ENCODE results near the gene FER. TPM values are rescaled to one million over a fixed set of nuclear protein-coding genes. Genes with fewer than 3 reads are reported as not detected.

Gene FER
- total RNA-seq, 1 donor from 2014 or later: 11.8 TPM

DNA sequence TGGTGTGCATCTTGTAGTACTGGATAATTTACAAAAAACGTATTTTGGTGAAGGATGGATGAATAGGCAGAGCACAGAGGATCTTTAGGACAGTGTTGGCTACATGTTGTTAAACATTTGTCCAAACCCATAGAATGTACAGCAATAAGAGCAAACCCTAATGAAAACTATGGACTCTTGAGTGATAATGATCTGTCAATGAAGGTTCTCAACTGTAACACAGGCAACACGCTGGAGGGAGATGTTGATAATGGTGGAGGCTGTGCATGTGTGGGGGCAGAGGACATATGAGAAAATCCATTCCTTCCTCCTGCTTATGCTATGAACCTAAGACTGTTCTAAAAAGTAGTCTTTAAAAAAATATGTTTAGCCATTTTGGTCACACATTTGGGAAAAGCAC is 194.0 kb downstream of the FER start:
- intact Hi-C loops (cut with DNase I): no loop called here
- no peaks in the 10 kb centered on the region for H3K4me1 ChIP-seq
- no peak overlapping the region for H3K27ac ChIP-seq
- no peak for TF ChIP-seq CTCF (IDR thresholded peaks at IDR 0.05)
- no peaks in the 10 kb centered on the region for H3K9me3 ChIP-seq
- H3K27me3 ChIP-seq: no peaks in the 10 kb centered on the region
- no peak overlapping the region for H3K4me3 ChIP-seq
- H3K36me3 ChIP-seq: no peaks in the 10 kb centered on the region
- no peak for DNase-seq (ENCODE audit: low spot score in 2 of 2)

GRCh38 chr5:108942701-108943100 is 195.0 kb downstream of the FER start:
- TF ChIP-seq CTCF (IDR thresholded peaks at IDR 0.05): no peak
- H3K4me3 ChIP-seq: no peak overlapping the region
- intact Hi-C loops (cut with DNase I): no loop called here
- no peaks in the 10 kb centered on the region for H3K4me1 ChIP-seq
- no peak for DNase-seq (ENCODE audit: low spot score in 2 of 2)
- H3K27me3 ChIP-seq: no peaks in the 10 kb centered on the region
- no peak overlapping the region for H3K27ac ChIP-seq
- no peaks in the 10 kb centered on the region for H3K36me3 ChIP-seq
- no peaks in the 10 kb centered on the region for H3K9me3 ChIP-seq

DNA sequence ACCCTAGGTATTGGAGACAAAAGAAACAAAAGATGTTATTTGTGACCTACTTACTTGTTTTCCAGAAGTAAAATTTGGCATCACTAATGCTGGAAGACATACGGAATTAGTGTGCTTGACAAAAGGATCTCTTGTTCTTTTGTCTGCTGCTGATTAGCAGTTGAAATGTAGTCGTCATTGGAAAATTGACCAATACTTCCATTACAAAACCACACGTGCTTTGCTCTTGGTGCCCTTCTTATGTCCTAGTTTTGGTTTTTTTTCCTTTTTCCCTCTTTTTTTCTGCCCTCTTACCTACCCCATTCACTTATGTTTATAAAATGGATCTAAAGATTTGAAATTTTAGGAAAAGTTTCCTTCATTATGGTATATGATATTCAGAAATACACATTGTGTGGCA is 197.4 kb downstream of the FER start:
- no peak for DNase-seq (ENCODE audit: low spot score in 2 of 2)
- no peak overlapping the region for H3K27ac ChIP-seq
- H3K4me3 ChIP-seq: no peak overlapping the region
- no peaks in the 10 kb centered on the region for H3K36me3 ChIP-seq
- H3K4me1 ChIP-seq: no peaks in the 10 kb centered on the region
- H3K9me3 ChIP-seq: no peaks in the 10 kb centered on the region
- intact Hi-C loops (cut with DNase I): no loop called here
- H3K27me3 ChIP-seq: no peaks in the 10 kb centered on the region
- TF ChIP-seq CTCF (IDR thresholded peaks at IDR 0.05): no peak

GRCh38 chr5:108946008-108946407 is 198.3 kb downstream of the FER start:
- Histone ChIP-seq H3K9me3 (no peaks in the 10 kb centered on the region), H3K4me3 (no peak overlapping the region), H3K27me3 (no peaks in the 10 kb centered on the region), H3K27ac (no peak overlapping the region), H3K36me3 (no peaks in the 10 kb centered on the region), H3K4me1 (no peaks in the 10 kb centered on the region)
- intact Hi-C loops (cut with DNase I): no loop called here
- no peak for DNase-seq (ENCODE audit: low spot score in 2 of 2)
- no peak for TF ChIP-seq CTCF (IDR thresholded peaks at IDR 0.05)

DNA sequence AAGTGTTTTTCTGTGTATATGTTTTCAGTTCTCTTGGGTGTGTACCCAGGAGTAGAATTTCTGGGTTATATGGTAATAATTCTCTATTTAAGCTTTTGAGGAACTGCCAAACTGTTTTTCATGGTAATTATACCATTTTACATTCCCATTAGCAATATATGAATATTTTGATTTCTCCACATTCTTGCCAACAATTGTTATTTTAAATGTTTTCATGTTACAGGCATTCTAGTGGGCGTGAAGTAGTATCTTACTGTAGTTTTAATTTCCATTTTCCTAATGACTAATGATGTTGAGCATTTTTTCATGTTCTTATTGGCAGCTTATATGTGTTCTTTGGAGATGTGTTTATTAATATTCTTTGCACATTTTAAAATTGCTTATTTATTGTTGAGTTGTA is 199.5 kb downstream of the FER start:
- intact Hi-C loops (cut with DNase I): no loop called here
- H3K27ac ChIP-seq: no peak overlapping the region
- no peaks in the 10 kb centered on the region for H3K4me1 ChIP-seq
- H3K27me3 ChIP-seq: no peaks in the 10 kb centered on the region
- H3K4me3 ChIP-seq: no peak overlapping the region
- H3K36me3 ChIP-seq: no peaks in the 10 kb centered on the region
- no peak for TF ChIP-seq CTCF (IDR thresholded peaks at IDR 0.05)
- no peak for DNase-seq (ENCODE audit: low spot score in 2 of 2)
- no peaks in the 10 kb centered on the region for H3K9me3 ChIP-seq

DNA sequence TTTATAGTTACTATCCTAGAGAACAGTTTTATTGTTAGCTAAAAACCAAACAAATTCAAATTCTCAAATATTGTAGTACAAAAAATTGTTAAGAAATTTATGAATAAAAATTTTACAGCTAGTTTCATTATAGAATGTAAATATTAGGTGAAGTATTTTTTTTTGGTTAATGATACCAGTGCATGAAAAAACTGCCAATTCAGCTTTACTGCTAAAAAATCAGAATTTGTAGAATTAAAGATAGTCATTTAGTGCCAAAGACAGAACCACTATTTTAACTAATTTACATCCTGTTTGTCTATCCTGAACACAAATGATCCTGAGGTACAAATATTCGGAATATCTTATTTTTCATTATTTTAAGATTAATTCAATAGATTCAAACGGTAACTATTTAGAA is 202.6 kb downstream of the FER start:
- no peak overlapping the region for H3K27ac ChIP-seq
- H3K36me3 ChIP-seq: no peaks in the 10 kb centered on the region
- H3K4me3 ChIP-seq: no peak overlapping the region
- DNase-seq (ENCODE audit: low spot score in 2 of 2): no peak
- H3K9me3 ChIP-seq: no peaks in the 10 kb centered on the region
- no peaks in the 10 kb centered on the region for H3K27me3 ChIP-seq
- intact Hi-C loops (cut with DNase I): no loop called here
- no peak for TF ChIP-seq CTCF (IDR thresholded peaks at IDR 0.05)
- no peaks in the 10 kb centered on the region for H3K4me1 ChIP-seq
